K562 (cell line): ENCODE measurements around the gene KIF21A.

Experiments
- CTBP1 ChIP-seq: fragments of 450-650 bp; IDR thresholded peaks from 2 replicates; pipeline ENCODE4 v1.6.1; 2016; ENCODE audit warnings: borderline replicate concordance
- EZH2 ChIP-seq: IDR thresholded peaks from 2 replicates; pipeline ENCODE4 v1.6.1; 2012; ENCODE audit warnings: low read depth, mild to moderate bottlenecking, inconsistent platforms, low read length, borderline replicate concordance
- KLF10 ChIP-seq: fragments of 250-450 bp; sonication (Bioruptor Pico); IDR thresholded peaks from 2 replicates; pipeline ENCODE4 v1.6.1; 2021; ENCODE audit warnings: matching md5 sums
- MTA3 ChIP-seq: fragments of 450-650 bp; formaldehyde crosslinking; IDR thresholded peaks from 2 replicates; pipeline ENCODE4 v1.6.1; 2017; ENCODE audit warnings: mild to moderate bottlenecking, borderline replicate concordance
- RBM14 ChIP-seq: fragments of 200-400 bp; formaldehyde crosslinking; IDR thresholded peaks from 2 replicates; pipeline ENCODE4 v1.6.1; 2018; ENCODE audit warnings: low read depth, mild to moderate bottlenecking, low read length, moderate library complexity, borderline replicate concordance; ENCODE audit not compliant: insufficient read depth
- RFX5 ChIP-seq: IDR thresholded peaks from 2 replicates; pipeline ENCODE4 v1.6.1; 2011; ENCODE audit warnings: low read depth, mild to moderate bottlenecking, improper control_type of control experiment, low read length
- SMC3 ChIP-seq: conservative IDR thresholded peaks from 2 replicates; pipeline ENCODE4 v1.6.1; 2011; ENCODE audit warnings: low read depth, low read length, improper control_type of control experiment; ENCODE audit not compliant: insufficient read depth
- YY1 ChIP-seq, 3 experiments: IDR thresholded peaks; 2 replicates each; pipeline ENCODE4 v1.6.1; 2011; ENCODE audit warnings: low read length in 2 of 3, mild to moderate bottlenecking in 2 of 3, moderate library complexity in 2 of 3, borderline replicate concordance in 1 of 3, control low read depth in 1 of 3, low read depth in 1 of 3; ENCODE audit not compliant: insufficient read depth in 3 of 3, insufficient replicate concordance in 2 of 3, control insufficient read depth in 1 of 3, insufficient read length in 1 of 3; ENCODE audit errors: extremely low read depth in 1 of 3
- ZFX ChIP-seq: sonication (generic); formaldehyde crosslinking; IDR thresholded peaks from 2 replicates; pipeline ENCODE4 v1.8.0; 2022; ENCODE audit warnings: mild to moderate bottlenecking, missing genetic modification reagents, moderate library complexity
- TF ChIP-seq, protein P1 (sequence below): fragments of 450-650 bp; IDR thresholded peaks from 2 replicates; pipeline ENCODE4 v1.6.1; 2018; ENCODE audit not compliant: partially characterized antibody
- TF ChIP-seq, protein P2 (sequence below), 3 experiments: IDR thresholded peaks in 2 of 3; conservative IDR thresholded peaks in 1 of 3; 2 replicates each; pipeline ENCODE4 v1.5.1; 2011 to 2012; ENCODE audit warnings: low read length in 3 of 3, mild to moderate bottlenecking in 3 of 3, control low read depth in 2 of 3, improper control_type of control experiment in 1 of 3, inconsistent platforms in 1 of 3, low read depth in 1 of 3, mixed read lengths in 1 of 3, moderate library complexity in 1 of 3; ENCODE audit not compliant: insufficient read depth in 2 of 3

DNA sequence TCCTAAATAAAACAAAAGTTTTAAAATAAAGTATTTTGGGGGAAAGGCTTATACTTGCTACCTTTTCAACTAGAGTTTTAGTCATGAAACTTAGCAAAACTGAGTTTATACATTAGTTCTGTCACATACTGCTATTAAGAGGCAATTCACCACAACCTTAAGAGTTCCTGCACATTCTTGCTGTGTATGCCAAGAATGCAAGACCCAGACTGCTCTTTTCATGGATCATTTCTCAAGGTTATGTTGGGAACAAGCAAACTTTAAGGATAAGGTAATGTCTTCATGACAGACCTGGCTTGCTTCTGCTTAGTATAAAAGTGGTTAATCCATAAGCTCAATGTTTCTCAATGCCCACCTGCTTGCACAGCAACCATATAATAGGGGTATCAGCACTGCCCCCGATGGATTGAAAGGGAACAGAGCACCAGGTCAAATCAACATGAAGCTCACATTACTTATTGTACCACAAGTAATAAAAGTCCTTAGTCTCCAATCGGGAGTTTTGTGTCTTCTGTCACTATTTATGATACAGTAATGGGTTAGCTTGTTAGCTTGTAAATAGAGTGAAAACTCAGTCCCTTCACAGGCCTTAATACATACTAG is 67.6 kb downstream of the KIF21A start:
- no peak for TF ChIP-seq SMC3
- TF ChIP-seq ZFX (CRISPR knock-in tag): no peak
- no peak for TF ChIP-seq EZH2
- TF ChIP-seq RFX5: no peak
- TF ChIP-seq CTBP1: no peak
- TF ChIP-seq KLF10 (CRISPR knock-in tag): no peak
- TF ChIP-seq, protein P1, sequence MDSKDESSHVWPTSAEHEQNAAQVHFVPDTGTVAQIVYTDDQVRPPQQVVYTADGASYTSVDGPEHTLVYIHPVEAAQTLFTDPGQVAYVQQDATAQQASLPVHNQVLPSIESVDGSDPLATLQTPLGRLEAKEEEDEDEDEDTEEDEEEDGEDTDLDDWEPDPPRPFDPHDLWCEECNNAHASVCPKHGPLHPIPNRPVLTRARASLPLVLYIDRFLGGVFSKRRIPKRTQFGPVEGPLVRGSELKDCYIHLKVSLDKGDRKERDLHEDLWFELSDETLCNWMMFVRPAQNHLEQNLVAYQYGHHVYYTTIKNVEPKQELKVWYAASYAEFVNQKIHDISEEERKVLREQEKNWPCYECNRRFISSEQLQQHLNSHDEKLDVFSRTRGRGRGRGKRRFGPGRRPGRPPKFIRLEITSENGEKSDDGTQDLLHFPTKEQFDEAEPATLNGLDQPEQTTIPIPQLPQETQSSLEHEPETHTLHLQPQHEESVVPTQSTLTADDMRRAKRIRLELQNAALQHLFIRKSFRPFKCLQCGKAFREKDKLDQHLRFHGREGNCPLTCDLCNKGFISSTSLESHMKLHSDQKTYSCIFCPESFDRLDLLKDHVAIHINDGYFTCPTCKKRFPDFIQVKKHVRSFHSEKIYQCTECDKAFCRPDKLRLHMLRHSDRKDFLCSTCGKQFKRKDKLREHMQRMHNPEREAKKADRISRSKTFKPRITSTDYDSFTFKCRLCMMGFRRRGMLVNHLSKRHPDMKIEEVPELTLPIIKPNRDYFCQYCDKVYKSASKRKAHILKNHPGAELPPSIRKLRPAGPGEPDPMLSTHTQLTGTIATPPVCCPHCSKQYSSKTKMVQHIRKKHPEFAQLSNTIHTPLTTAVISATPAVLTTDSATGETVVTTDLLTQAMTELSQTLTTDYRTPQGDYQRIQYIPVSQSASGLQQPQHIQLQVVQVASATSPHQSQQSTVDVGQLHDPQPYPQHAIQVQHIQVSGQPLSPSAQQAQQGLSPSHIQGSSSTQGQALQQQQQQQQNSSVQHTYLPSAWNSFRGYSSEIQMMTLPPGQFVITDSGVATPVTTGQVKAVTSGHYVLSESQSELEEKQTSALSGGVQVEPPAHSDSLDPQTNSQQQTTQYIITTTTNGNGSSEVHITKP: no peak
- TF ChIP-seq RBM14: no peak
- TF ChIP-seq, protein P2, sequence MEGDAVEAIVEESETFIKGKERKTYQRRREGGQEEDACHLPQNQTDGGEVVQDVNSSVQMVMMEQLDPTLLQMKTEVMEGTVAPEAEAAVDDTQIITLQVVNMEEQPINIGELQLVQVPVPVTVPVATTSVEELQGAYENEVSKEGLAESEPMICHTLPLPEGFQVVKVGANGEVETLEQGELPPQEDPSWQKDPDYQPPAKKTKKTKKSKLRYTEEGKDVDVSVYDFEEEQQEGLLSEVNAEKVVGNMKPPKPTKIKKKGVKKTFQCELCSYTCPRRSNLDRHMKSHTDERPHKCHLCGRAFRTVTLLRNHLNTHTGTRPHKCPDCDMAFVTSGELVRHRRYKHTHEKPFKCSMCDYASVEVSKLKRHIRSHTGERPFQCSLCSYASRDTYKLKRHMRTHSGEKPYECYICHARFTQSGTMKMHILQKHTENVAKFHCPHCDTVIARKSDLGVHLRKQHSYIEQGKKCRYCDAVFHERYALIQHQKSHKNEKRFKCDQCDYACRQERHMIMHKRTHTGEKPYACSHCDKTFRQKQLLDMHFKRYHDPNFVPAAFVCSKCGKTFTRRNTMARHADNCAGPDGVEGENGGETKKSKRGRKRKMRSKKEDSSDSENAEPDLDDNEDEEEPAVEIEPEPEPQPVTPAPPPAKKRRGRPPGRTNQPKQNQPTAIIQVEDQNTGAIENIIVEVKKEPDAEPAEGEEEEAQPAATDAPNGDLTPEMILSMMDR (IDR thresholded peaks at IDR 0.05 in 2 of 3, conservative IDR thresholded peaks at IDR 0.05 in 1 of 3; ENCODE audit: insufficient read depth in 2 of 3, low read depth in 1 of 3, low read length in 3 of 3): peak; percentile 8 to 39 (median 14); a peak in 1 of 6 replicates
- no peak for TF ChIP-seq MTA3
- no peak for TF ChIP-seq YY1 (IDR thresholded peaks at IDR 0.05; ENCODE audit: borderline replicate concordance in 1 of 3, control insufficient read depth in 1 of 3, extremely low read depth in 1 of 3, insufficient read depth in 3 of 3, insufficient read length in 1 of 3, insufficient replicate concordance in 2 of 3, low read depth in 1 of 3, low read length in 2 of 3)
